HEK293 (cell line): ENCODE results near the gene SAMD4A.
A peak's percentile ranks its signal among the peaks of the same experiment; 100 is the strongest.

ENCODE experiments used
- CTCF ChIA-PET: fragments of 350-600 bp; formaldehyde crosslinking; extraction: SDS; loops from one replicate; lab custom pipeline; 2021; ENCODE audit warnings: antibody characterized with exemption; lab: Yijun Ruan, JAX
- POLR2A ChIA-PET: fragments of 300-600 bp; formaldehyde crosslinking; extraction: SDS; loops from one replicate; lab custom pipeline; 2020; ENCODE audit warnings: antibody characterized with exemption, inconsistent platforms; lab: Yijun Ruan, JAX
- H3K27ac ChIP-seq: fragments of 200-500 bp; sonication (Bioruptor generic); 2 replicates; pipeline ENCODE4 v1.5.1; 2014; ENCODE audit warnings: low read depth, low read length, control low read depth, inconsistent platforms; ENCODE audit errors: extremely low read depth
- H3K36me3 ChIP-seq, 2 experiments: fragments of 200-500 bp in 1 of 2; sonication (Bioruptor generic) in 1 of 2; 1 replicate in 1 of 2; 2 replicates in 1 of 2; pipeline ENCODE4 v1.5.1; 2014 to 2017; ENCODE audit warnings: inconsistent platforms in 2 of 2, low read length in 2 of 2; ENCODE audit not compliant: control insufficient read depth in 2 of 2, insufficient read depth in 1 of 2
- H3K4me1 ChIP-seq: fragments of 200-500 bp; sonication (Bioruptor generic); 2 replicates; pipeline ENCODE4 v1.5.1; 2014; ENCODE audit warnings: mild to moderate bottlenecking, low read length, inconsistent platforms; ENCODE audit not compliant: control insufficient read depth, insufficient read depth
- H3K4me3 ChIP-seq: 2 replicates; pipeline ENCODE4 v1.5.1; 2011; ENCODE audit warnings: low read depth, mild to moderate bottlenecking, control low read depth, low read length, moderate library complexity
- H3K9me3 ChIP-seq: fragments of 200-500 bp; sonication (Bioruptor generic); 2 replicates; pipeline ENCODE4 v1.5.1; 2014; ENCODE audit warnings: low read depth, low read length, inconsistent platforms; ENCODE audit not compliant: control insufficient read depth, insufficient read depth
- GFI1B ChIP-seq: fragments of 450-650 bp; formaldehyde crosslinking; IDR thresholded peaks from 2 replicates; pipeline ENCODE4 v1.5.1; 2016; ENCODE audit warnings: missing biosample characterization, missing genetic modification characterization
- IKZF3 ChIP-seq: fragments of 450-650 bp; IDR thresholded peaks from 2 replicates; pipeline ENCODE4 v1.5.0; 2018; ENCODE audit warnings: missing biosample characterization, mild to moderate bottlenecking, missing genetic modification characterization, moderate library complexity
- KLF17 ChIP-seq: fragments of 450-650 bp; formaldehyde crosslinking; IDR thresholded peaks from 2 replicates; pipeline ENCODE4 v1.5.1; 2016; ENCODE audit warnings: missing biosample characterization, missing genetic modification characterization
- KLF9 ChIP-seq: fragments of 450-650 bp; formaldehyde crosslinking; IDR thresholded peaks from 2 replicates; pipeline ENCODE4 v1.5.1; 2016; ENCODE audit warnings: missing biosample characterization, missing genetic modification characterization, low read depth
- ZBTB49 ChIP-seq: fragments of 450-650 bp; formaldehyde crosslinking; IDR thresholded peaks from 2 replicates; pipeline ENCODE4 v1.5.1; 2016; ENCODE audit warnings: missing biosample characterization, missing genetic modification characterization, low read depth
- ZFHX2 ChIP-seq: fragments of 450-650 bp; formaldehyde crosslinking; conservative IDR thresholded peaks from 2 replicates; pipeline ENCODE4 v1.5.1; 2016; ENCODE audit warnings: missing biosample characterization, missing genetic modification characterization
- ZNF157 ChIP-seq: fragments of 450-650 bp; formaldehyde crosslinking; IDR thresholded peaks from 2 replicates; pipeline ENCODE4 v1.5.1; 2016; ENCODE audit warnings: missing biosample characterization, missing genetic modification characterization
- ZNF335 ChIP-seq: fragments of 450-650 bp; formaldehyde crosslinking; conservative IDR thresholded peaks from 2 replicates; pipeline ENCODE4 v1.5.1; 2016; ENCODE audit warnings: missing biosample characterization, missing genetic modification characterization
- ZNF350 ChIP-seq: fragments of 450-650 bp; formaldehyde crosslinking; IDR thresholded peaks from 2 replicates; pipeline ENCODE4 v1.5.0; 2017; ENCODE audit warnings: missing biosample characterization, mild to moderate bottlenecking, missing genetic modification characterization
- ZNF394 ChIP-seq: fragments of 450-650 bp; formaldehyde crosslinking; IDR thresholded peaks from 2 replicates; pipeline ENCODE4 v1.5.1; 2016; ENCODE audit warnings: missing biosample characterization, missing genetic modification characterization, mild to moderate bottlenecking, moderate library complexity, borderline replicate concordance
- ZNF433 ChIP-seq: fragments of 450-650 bp; formaldehyde crosslinking; IDR thresholded peaks from 2 replicates; pipeline ENCODE4 v1.5.1; 2016; ENCODE audit warnings: missing biosample characterization, missing genetic modification characterization, low read depth
- ZNF488 ChIP-seq: fragments of 450-650 bp; formaldehyde crosslinking; IDR thresholded peaks from 2 replicates; pipeline ENCODE4 v1.5.1; 2016; ENCODE audit warnings: missing biosample characterization, missing genetic modification characterization
- ZNF529 ChIP-seq: fragments of 450-650 bp; formaldehyde crosslinking; IDR thresholded peaks from 2 replicates; pipeline ENCODE4 v1.5.1; 2017; ENCODE audit warnings: missing genetic modification characterization, missing biosample characterization; ENCODE audit not compliant: insufficient replicate concordance
- ZNF555 ChIP-seq: fragments of 450-650 bp; formaldehyde crosslinking; conservative IDR thresholded peaks from 2 replicates; pipeline ENCODE4 v1.5.1; 2017; ENCODE audit warnings: missing biosample characterization, mild to moderate bottlenecking, missing genetic modification characterization, inconsistent platforms
- ZNF610 ChIP-seq: fragments of 450-650 bp; formaldehyde crosslinking; IDR thresholded peaks from 2 replicates; pipeline ENCODE4 v1.5.1; 2016; ENCODE audit warnings: missing biosample characterization, missing genetic modification characterization, borderline replicate concordance
- ZNF639 ChIP-seq: fragments of 450-650 bp; formaldehyde crosslinking; IDR thresholded peaks from 2 replicates; pipeline ENCODE4 v1.5.1; 2016; ENCODE audit warnings: missing biosample characterization, missing genetic modification characterization
- ZNF658 ChIP-seq: fragments of 450-650 bp; formaldehyde crosslinking; IDR thresholded peaks from 2 replicates; pipeline ENCODE4; 2016; ENCODE audit warnings: missing biosample characterization, missing genetic modification characterization
- ZNF768 ChIP-seq: fragments of 450-650 bp; formaldehyde crosslinking; IDR thresholded peaks from 2 replicates; pipeline ENCODE4 v1.5.1; 2018; ENCODE audit warnings: missing biosample characterization, mild to moderate bottlenecking, missing genetic modification characterization
- ZNF791 ChIP-seq: fragments of 450-650 bp; formaldehyde crosslinking; IDR thresholded peaks from 2 replicates; pipeline ENCODE4 v1.5.1; 2016; ENCODE audit warnings: missing biosample characterization, missing genetic modification characterization
- ZNF830 ChIP-seq: fragments of 450-650 bp; IDR thresholded peaks from 2 replicates; pipeline ENCODE4 v1.5.0; 2018; ENCODE audit warnings: missing biosample characterization, missing genetic modification characterization, low read depth, mild to moderate bottlenecking, moderate library complexity

Gene SAMD4A

GRCh38 chr14:54735424-54735823, 168.5 kb downstream of the SAMD4A start:
- no peak overlapping the region for H3K27ac ChIP-seq
- CTCF ChIA-PET, result no interaction called here
- H3K9me3 ChIP-seq, result no peaks in the 10 kb centered on the region
- peaks cover 5% of the 10 kb centered on the region; the same call in 1 of the 2 replicates for H3K4me1 ChIP-seq
- POLR2A ChIA-PET, result no interaction called here
- TF ChIP-seq ZFHX2 (tag by site-specific recombination) (no peak), ZBTB49 (tag by site-specific recombination) (no peak)
- no peaks in the 10 kb centered on the region for H3K36me3 ChIP-seq
- H3K4me3 ChIP-seq, result no peak overlapping the region

- ChIA-PET POLR2A (no interaction called here), CTCF (no interaction called here)
- no peak overlapping the region for H3K4me3 ChIP-seq
- H3K27ac ChIP-seq, result no peak overlapping the region
- H3K4me1 ChIP-seq, result peaks cover 5% of the 10 kb centered on the region; the same call in 1 of the 2 replicates
- no peaks in the 10 kb centered on the region for H3K36me3 ChIP-seq
- TF ChIP-seq ZNF394 (no peak), GFI1B (tag by site-specific recombination) (0 out of 2 replicates have a peak, but pooled peaks have one; percentile 21)
- H3K9me3 ChIP-seq, result no peaks in the 10 kb centered on the region
Observed at GRCh38 chr14:54737132-54737711, 170.3 kb downstream of the SAMD4A start.

GRCh38 chr14:54738009-54738408, 171.1 kb downstream of the SAMD4A start:
- TF ChIP-seq KLF17 (tag by site-specific recombination), result no peak
- TF ChIP-seq ZNF658 (tag by site-specific recombination), result no peak
- no peak for TF ChIP-seq ZNF610 (tag by site-specific recombination)
- TF ChIP-seq IKZF3 (tag by site-specific recombination), result no peak
- no peak for TF ChIP-seq ZNF639 (tag by site-specific recombination)
- TF ChIP-seq ZNF433 (tag by site-specific recombination), result no peak
- no peak for TF ChIP-seq ZNF768 (tag by site-specific recombination)
- TF ChIP-seq KLF9 (tag by site-specific recombination), result no peak
- no peak for TF ChIP-seq ZNF350
- TF ChIP-seq ZNF157, result no peak
- no peak for TF ChIP-seq ZNF791 (tag by site-specific recombination)
- no peak for TF ChIP-seq ZNF335 (tag by site-specific recombination)
- TF ChIP-seq ZNF488 (tag by site-specific recombination), result no peak
- no peak for TF ChIP-seq ZNF830
- no peak for TF ChIP-seq ZNF529 (tag by site-specific recombination)
- no peak for TF ChIP-seq ZNF555 (tag by site-specific recombination)

More at GRCh38 chr14:54738009-54738408, 171.1 kb downstream of the SAMD4A start:
- no peak overlapping the region for H3K27ac ChIP-seq
- no peaks in the 10 kb centered on the region for H3K9me3 ChIP-seq
- H3K4me3 ChIP-seq, result no peak overlapping the region
- CTCF ChIA-PET, result no interaction called here
- POLR2A ChIA-PET, result no interaction called here
- H3K36me3 ChIP-seq, result no peaks in the 10 kb centered on the region
- peaks cover 5% of the 10 kb centered on the region; the same call in 1 of the 2 replicates for H3K4me1 ChIP-seq
